ENCODE results near the gene AMBP. TPM values are rescaled to one million over a fixed set of nuclear protein-coding genes. Genes with fewer than 3 reads are reported as not detected.

AMBP gene
- polyA plus RNA-seq, 2 of the 4 experiments (the other 2 are of a cell fraction) = 6.1 to 9.4 TPM

DNA sequence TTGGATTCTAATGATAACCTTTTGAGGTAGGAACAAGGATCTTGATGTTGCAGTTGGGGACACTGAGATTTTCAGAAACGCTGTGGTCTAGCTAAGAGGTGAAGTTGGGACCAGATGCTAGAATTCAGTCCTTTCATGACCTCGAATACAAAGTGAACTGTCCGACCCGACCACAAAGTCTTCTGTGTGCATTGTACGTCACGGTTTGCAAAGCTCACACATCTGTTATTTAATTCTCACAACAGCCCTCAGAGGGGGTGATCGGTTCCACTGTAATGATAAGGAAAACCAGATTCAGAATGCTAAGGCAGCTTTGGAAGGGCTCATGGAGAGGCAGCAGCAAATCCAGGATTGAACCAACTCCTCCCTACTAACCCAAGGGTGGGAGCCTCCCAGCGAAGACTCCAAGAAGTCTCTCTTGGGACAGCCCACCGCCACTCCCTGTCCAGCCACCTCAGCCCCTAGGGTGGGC is 37.6 kb upstream of the AMBP start:
- DNase-seq (ENCODE audit: low read depth in 1 of 2, low spot score in 1 of 2) = no peak

DNA sequence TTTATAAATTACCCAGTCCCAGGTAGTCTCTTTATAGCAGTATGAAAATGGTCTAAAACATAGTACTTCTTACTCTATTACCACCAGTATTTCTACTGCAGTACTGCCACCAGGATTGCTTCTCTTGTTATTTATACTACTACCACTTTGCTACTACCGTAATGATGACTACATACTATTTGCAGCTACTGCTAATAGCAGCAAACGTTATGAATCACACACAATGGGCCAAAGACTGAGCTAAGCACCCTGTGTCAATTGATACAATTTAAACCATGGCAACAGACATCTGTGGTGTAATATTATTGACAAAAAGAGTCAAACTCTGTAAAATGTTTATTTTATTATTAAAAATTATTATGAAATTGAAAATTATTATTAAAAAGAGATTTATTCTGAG is 36.3 kb upstream of the AMBP start:
- peaks cover 23% of the 10 kb centered on the region for H3K4me1 ChIP-seq
- FAIRE-seq = no peak
- H3K4me3 ChIP-seq = no peak overlapping the region
- TF ChIP-seq KDM1A (IDR thresholded peaks at IDR 0.05; ENCODE audit: low read depth) (no peak), POLR2A (IDR thresholded peaks at IDR 0.05; ENCODE audit: low read length) (no peak), CHD2 (IDR thresholded peaks at IDR 0.05; ENCODE audit: low read length, partially characterized antibody) (no peak), RARB (CRISPR knock-in tag; IDR thresholded peaks at IDR 0.05) (no peak), NPAS2 (CRISPR knock-in tag; IDR thresholded peaks at IDR 0.05; ENCODE audit: borderline replicate concordance) (no peak), EHMT2 (IDR thresholded peaks at IDR 0.05; ENCODE audit: low read depth) (no peak), SREBF2 (IDR thresholded peaks at IDR 0.05) (no peak)
- TF ChIP-seq, protein P1, sequence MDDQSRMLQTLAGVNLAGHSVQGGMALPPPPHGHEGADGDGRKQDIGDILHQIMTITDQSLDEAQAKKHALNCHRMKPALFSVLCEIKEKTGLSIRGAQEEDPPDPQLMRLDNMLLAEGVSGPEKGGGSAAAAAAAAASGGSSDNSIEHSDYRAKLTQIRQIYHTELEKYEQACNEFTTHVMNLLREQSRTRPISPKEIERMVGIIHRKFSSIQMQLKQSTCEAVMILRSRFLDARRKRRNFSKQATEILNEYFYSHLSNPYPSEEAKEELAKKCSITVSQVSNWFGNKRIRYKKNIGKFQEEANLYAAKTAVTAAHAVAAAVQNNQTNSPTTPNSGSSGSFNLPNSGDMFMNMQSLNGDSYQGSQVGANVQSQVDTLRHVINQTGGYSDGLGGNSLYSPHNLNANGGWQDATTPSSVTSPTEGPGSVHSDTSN (IDR thresholded peaks at IDR 0.05) = no peak
- DNase-seq (ENCODE audit: low read depth in 1 of 2, low spot score in 1 of 2) = no peak
- POLR2A ChIA-PET = no interaction called here
- WGBS (ENCODE audit: missing lambda C conversion rate) = 27% methylated on average over 2 of the region's 2 CpGs
- no peaks in the 10 kb centered on the region for H3K9me3 ChIP-seq
- H3K4me2 ChIP-seq = no peak overlapping the region
- CTCF ChIA-PET = interaction anchor here (1.3 to 3.6 kb wide), 2 partner anchors 31 to 377 kb away, joined by 3 to 12 read pairs; no protein-coding TSS in a partner anchor
- no peak overlapping the region for H3K27ac ChIP-seq
- peak in 1 of 2 experiments; percentile 20; a peak in 1 of 6 replicates for ATAC-seq

More for the DNA sequence above, 37.6 kb upstream of the AMBP start:
- H3K4me2 ChIP-seq = no peak overlapping the region
- H3K4me1 ChIP-seq = peaks cover 12% of the 10 kb centered on the region
- no peaks in the 10 kb centered on the region for H3K9me3 ChIP-seq
- ChIA-PET POLR2A (no interaction called here), CTCF (interaction anchor here (1.1 to 6.1 kb wide), 7 partner anchors 8 to 378 kb away, joined by 3 to 54 read pairs (median 5); no protein-coding TSS in a partner anchor)
- no peak overlapping the region for H3K4me3 ChIP-seq
- 0 out of 6 replicates have a peak overlapping the region, but pooled peaks of 1 of the 2 experiments have one; percentile 29 for H3K27ac ChIP-seq
- no peak for ATAC-seq
- 82% methylated on average over 8 of the region's 9 CpGs for WGBS (ENCODE audit: missing lambda C conversion rate)
- FAIRE-seq = no peak
- TF ChIP-seq KDM5A (IDR thresholded peaks at IDR 0.05) = no peak
- TF ChIP-seq, protein P2, sequence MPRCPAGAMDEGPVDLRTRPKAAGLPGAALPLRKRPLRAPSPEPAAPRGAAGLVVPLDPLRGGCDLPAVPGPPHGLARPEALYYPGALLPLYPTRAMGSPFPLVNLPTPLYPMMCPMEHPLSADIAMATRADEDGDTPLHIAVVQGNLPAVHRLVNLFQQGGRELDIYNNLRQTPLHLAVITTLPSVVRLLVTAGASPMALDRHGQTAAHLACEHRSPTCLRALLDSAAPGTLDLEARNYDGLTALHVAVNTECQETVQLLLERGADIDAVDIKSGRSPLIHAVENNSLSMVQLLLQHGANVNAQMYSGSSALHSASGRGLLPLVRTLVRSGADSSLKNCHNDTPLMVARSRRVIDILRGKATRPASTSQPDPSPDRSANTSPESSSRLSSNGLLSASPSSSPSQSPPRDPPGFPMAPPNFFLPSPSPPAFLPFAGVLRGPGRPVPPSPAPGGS (IDR thresholded peaks at IDR 0.05) = no peak
- TF ChIP-seq TFCP2L1 (CRISPR knock-in tag; IDR thresholded peaks at IDR 0.05) = no peak
- no peak for TF ChIP-seq CHD2 (IDR thresholded peaks at IDR 0.05; ENCODE audit: low read length, partially characterized antibody)
- TF ChIP-seq JUN (IDR thresholded peaks at IDR 0.05) = no peak
- TF ChIP-seq, protein P3, sequence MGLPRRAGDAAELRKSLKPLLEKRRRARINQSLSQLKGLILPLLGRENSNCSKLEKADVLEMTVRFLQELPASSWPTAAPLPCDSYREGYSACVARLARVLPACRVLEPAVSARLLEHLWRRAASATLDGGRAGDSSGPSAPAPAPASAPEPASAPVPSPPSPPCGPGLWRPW (IDR thresholded peaks at IDR 0.05) = no peak
- TF ChIP-seq RARB (CRISPR knock-in tag; IDR thresholded peaks at IDR 0.05) = no peak
- TF ChIP-seq, protein P4, sequence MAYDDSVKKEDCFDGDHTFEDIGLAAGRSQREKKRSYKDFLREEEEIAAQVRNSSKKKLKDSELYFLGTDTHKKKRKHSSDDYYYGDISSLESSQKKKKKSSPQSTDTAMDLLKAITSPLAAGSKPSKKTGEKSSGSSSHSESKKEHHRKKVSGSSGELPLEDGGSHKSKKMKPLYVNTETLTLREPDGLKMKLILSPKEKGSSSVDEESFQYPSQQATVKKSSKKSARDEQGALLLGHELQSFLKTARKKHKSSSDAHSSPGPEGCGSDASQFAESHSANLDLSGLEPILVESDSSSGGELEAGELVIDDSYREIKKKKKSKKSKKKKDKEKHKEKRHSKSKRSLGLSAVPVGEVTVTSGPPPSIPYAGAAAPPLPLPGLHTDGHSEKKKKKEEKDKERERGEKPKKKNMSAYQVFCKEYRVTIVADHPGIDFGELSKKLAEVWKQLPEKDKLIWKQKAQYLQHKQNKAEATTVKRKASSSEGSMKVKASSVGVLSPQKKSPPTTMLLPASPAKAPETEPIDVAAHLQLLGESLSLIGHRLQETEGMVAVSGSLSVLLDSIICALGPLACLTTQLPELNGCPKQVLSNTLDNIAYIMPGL (CRISPR knock-in tag; IDR thresholded peaks at IDR 0.05; ENCODE audit: borderline replicate concordance) = no peak
- TF ChIP-seq RAD21 (conservative IDR thresholded peaks at IDR 0.05 in 1 of 2, IDR thresholded peaks at IDR 0.05 in 1 of 2) = no peak
- TF ChIP-seq, protein P5, sequence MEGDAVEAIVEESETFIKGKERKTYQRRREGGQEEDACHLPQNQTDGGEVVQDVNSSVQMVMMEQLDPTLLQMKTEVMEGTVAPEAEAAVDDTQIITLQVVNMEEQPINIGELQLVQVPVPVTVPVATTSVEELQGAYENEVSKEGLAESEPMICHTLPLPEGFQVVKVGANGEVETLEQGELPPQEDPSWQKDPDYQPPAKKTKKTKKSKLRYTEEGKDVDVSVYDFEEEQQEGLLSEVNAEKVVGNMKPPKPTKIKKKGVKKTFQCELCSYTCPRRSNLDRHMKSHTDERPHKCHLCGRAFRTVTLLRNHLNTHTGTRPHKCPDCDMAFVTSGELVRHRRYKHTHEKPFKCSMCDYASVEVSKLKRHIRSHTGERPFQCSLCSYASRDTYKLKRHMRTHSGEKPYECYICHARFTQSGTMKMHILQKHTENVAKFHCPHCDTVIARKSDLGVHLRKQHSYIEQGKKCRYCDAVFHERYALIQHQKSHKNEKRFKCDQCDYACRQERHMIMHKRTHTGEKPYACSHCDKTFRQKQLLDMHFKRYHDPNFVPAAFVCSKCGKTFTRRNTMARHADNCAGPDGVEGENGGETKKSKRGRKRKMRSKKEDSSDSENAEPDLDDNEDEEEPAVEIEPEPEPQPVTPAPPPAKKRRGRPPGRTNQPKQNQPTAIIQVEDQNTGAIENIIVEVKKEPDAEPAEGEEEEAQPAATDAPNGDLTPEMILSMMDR (IDR thresholded peaks at IDR 0.05) = no peak
- TF ChIP-seq, protein P6, sequence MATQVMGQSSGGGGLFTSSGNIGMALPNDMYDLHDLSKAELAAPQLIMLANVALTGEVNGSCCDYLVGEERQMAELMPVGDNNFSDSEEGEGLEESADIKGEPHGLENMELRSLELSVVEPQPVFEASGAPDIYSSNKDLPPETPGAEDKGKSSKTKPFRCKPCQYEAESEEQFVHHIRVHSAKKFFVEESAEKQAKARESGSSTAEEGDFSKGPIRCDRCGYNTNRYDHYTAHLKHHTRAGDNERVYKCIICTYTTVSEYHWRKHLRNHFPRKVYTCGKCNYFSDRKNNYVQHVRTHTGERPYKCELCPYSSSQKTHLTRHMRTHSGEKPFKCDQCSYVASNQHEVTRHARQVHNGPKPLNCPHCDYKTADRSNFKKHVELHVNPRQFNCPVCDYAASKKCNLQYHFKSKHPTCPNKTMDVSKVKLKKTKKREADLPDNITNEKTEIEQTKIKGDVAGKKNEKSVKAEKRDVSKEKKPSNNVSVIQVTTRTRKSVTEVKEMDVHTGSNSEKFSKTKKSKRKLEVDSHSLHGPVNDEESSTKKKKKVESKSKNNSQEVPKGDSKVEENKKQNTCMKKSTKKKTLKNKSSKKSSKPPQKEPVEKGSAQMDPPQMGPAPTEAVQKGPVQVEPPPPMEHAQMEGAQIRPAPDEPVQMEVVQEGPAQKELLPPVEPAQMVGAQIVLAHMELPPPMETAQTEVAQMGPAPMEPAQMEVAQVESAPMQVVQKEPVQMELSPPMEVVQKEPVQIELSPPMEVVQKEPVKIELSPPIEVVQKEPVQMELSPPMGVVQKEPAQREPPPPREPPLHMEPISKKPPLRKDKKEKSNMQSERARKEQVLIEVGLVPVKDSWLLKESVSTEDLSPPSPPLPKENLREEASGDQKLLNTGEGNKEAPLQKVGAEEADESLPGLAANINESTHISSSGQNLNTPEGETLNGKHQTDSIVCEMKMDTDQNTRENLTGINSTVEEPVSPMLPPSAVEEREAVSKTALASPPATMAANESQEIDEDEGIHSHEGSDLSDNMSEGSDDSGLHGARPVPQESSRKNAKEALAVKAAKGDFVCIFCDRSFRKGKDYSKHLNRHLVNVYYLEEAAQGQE (IDR thresholded peaks at IDR 0.05) = no peak
- no peak for TF ChIP-seq HOXB13 (CRISPR knock-in tag; IDR thresholded peaks at IDR 0.05; ENCODE audit: low read depth)
- TF ChIP-seq POLR2A (IDR thresholded peaks at IDR 0.05; ENCODE audit: low read length) = no peak
- TF ChIP-seq FOXS1 (CRISPR knock-in tag; IDR thresholded peaks at IDR 0.05) = no peak
- no peak for TF ChIP-seq ZFP36 (IDR thresholded peaks at IDR 0.05; ENCODE audit: borderline replicate concordance, partially characterized antibody)
- no peak for TF ChIP-seq MYC (IDR thresholded peaks at IDR 0.05; ENCODE audit: borderline replicate concordance, low read length)
- no peak for TF ChIP-seq JUNB (IDR thresholded peaks at IDR 0.05)
- no peak for TF ChIP-seq NFE2L2 (conservative IDR thresholded peaks at IDR 0.05; ENCODE audit: low read length)
- no peak for TF ChIP-seq HOXA7 (CRISPR knock-in tag; IDR thresholded peaks at IDR 0.05)

Measured in A549 (cell line).